ENCODE results near the gene RASA4B. TPM values are rescaled to one million over a fixed set of nuclear protein-coding genes. Genes with fewer than 3 reads are reported as not detected.

RASA4B gene
- total RNA-seq, 1 donor from 2014 or later, result 2.3 TPM

- TF ChIP-seq CTCF (conservative IDR thresholded peaks at IDR 0.05; ENCODE audit: low read depth, low read length), result no peak
- H3K4me3 ChIP-seq (ENCODE audit: low read depth, low read length), result no peak overlapping the region
- no peak for DNase-seq (ENCODE audit: low read depth)
These were observed 68.4 kb downstream of the RASA4B start for GRCh38 chr7:102449136-102449535.

- DNase-seq (ENCODE audit: low read depth), result no peak
- TF ChIP-seq CTCF (conservative IDR thresholded peaks at IDR 0.05; ENCODE audit: low read depth, low read length), result no peak
- no peak overlapping the region for H3K4me3 ChIP-seq (ENCODE audit: low read depth, low read length)
These were observed 70.3 kb downstream of the RASA4B start for GRCh38 chr7:102447311-102447710.

- no peak for DNase-seq (ENCODE audit: low read depth)
- no peak overlapping the region for H3K4me3 ChIP-seq (ENCODE audit: low read depth, low read length)
- no peak for TF ChIP-seq CTCF (conservative IDR thresholded peaks at IDR 0.05; ENCODE audit: low read depth, low read length)
These were observed 71.0 kb downstream of the RASA4B start for GRCh38 chr7:102446387-102447156.

- H3K4me3 ChIP-seq (ENCODE audit: low read depth, low read length), result no peak overlapping the region
- no peak for TF ChIP-seq CTCF (conservative IDR thresholded peaks at IDR 0.05; ENCODE audit: low read depth, low read length)
- DNase-seq (ENCODE audit: low read depth), result no peak
These were observed 71.9 kb downstream of the RASA4B start for GRCh38 chr7:102445674-102446071.

GRCh38 chr7:102444961-102445673 lies 72.5 kb downstream of the RASA4B start:
- DNase-seq (ENCODE audit: low read depth), result no peak
- no peak overlapping the region for H3K4me3 ChIP-seq (ENCODE audit: low read depth, low read length)
- TF ChIP-seq CTCF (conservative IDR thresholded peaks at IDR 0.05; ENCODE audit: low read depth, low read length), result no peak

GRCh38 chr7:102439963-102440795 lies 77.4 kb downstream of the RASA4B start:
- DNase-seq (ENCODE audit: low read depth), result peak; percentile 27
- TF ChIP-seq CTCF (conservative IDR thresholded peaks at IDR 0.05; ENCODE audit: low read depth, low read length), result no peak
- no peak overlapping the region for H3K4me3 ChIP-seq (ENCODE audit: low read depth, low read length)
